ENCODE results near the gene HOATZ. TPM values are rescaled to one million over a fixed set of nuclear protein-coding genes. Genes with fewer than 3 reads are reported as not detected.

Gene HOATZ
- total and polyA plus RNA-seq, 2 of the 13 experiments (the other 11 are each of a cell fraction or from before 2014, with no cell fraction given) = not detected

- TF ChIP-seq, protein P1, sequence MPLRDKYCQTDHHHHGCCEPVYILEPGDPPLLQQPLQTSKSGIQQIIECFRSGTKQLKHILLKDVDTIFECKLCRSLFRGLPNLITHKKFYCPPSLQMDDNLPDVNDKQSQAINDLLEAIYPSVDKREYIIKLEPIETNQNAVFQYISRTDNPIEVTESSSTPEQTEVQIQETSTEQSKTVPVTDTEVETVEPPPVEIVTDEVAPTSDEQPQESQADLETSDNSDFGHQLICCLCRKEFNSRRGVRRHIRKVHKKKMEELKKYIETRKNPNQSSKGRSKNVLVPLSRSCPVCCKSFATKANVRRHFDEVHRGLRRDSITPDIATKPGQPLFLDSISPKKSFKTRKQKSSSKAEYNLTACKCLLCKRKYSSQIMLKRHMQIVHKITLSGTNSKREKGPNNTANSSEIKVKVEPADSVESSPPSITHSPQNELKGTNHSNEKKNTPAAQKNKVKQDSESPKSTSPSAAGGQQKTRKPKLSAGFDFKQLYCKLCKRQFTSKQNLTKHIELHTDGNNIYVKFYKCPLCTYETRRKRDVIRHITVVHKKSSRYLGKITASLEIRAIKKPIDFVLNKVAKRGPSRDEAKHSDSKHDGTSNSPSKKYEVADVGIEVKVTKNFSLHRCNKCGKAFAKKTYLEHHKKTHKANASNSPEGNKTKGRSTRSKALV (CRISPR knock-in tag; IDR thresholded peaks at IDR 0.05) = no peak
- no peak for TF ChIP-seq FOSL1 (CRISPR knock-in tag; IDR thresholded peaks at IDR 0.05; ENCODE audit: borderline replicate concordance)
Observed at GRCh38 chr11:111515591-111515990, 1.0 kb downstream of the HOATZ start (continued).

DNA sequence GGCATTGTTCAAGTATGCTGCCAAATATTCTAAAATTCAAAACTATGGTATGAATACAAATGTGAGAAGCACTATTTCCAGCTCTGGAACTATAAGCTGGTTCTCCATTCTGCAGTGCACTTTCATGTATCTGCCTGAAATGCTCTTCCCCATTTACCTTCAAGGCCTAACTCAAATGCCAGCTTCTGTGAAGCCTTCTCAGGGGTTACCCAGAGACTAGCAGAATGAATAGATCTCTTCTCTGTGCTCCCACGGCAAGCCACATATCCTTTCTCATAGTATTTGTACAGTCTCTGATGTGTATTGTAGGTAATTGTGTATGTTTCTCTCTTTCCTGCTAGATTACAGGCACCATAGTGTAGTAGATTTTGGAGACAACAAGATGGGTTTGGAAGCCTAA, 4.1 kb downstream of the HOATZ start:
- BruUV-seq (replicated peaks) = no TSS peak
- Histone ChIP-seq H3K79me2 (ENCODE audit: insufficient read depth, low read length) (no peaks in the 10 kb centered on the region), H2AFZ (ENCODE audit: low read length) (no peak overlapping the region), H3K27ac (ENCODE audit: extremely low read length, insufficient read depth, low read length) (no peak overlapping the region), H3K4me3 (replicated peaks in 1 of 3; ENCODE audit: insufficient read depth in 1 of 3, low read depth in 2 of 3, low read length in 3 of 3) (no peak overlapping the region), H3K9ac (ENCODE audit: insufficient read depth, low read depth, low read length) (no peak overlapping the region), H3K36me3 (replicated peaks in 1 of 2; ENCODE audit: control insufficient read depth in 1 of 2, insufficient read depth in 2 of 2, low read length in 2 of 2) (no peaks in the 10 kb centered on the region), H3K27me3 (ENCODE audit: control insufficient read depth in 1 of 2, insufficient read depth in 2 of 2, low read length in 2 of 2) (peaks cover 0 to 19% of the 10 kb centered on the region in 2 experiments; a peak in 1 of 5 replicates), H3K4me1 (ENCODE audit: insufficient read depth, low read length) (peaks cover 10% of the 10 kb centered on the region; the same call in 1 of the 2 replicates), H3K4me2 (ENCODE audit: low read depth, low read length) (no peak overlapping the region), H3K9me3 (ENCODE audit: low read length) (no peaks in the 10 kb centered on the region), H4K20me1 (ENCODE audit: insufficient read depth, low read length) (no peaks in the 10 kb centered on the region)
- WGBS (ENCODE audit: low lambda C conversion rate) = 0% methylated on average over 1 of the region's 1 CpG
- ChIA-PET POLR2A (no interaction called here), CTCF (ENCODE audit: low intra/inter-chr PET ratio, low total read pairs) (no interaction called here)
- TF ChIP-seq ZNF782 (CRISPR knock-in tag; IDR thresholded peaks at IDR 0.05; ENCODE audit: borderline replicate concordance) = no peak
- intact Hi-C loops (cut with micrococcal nuclease; ENCODE audit: unreplicated experiment) (no loop called here), in situ Hi-C loops (cut with HindIII; ENCODE audit: extremely low pct_ligation_motif_present, low pct_unique_long_range_greater_than_20kb) (no loop called here)
- no peak for FAIRE-seq
- ATAC-seq = no peak
- DNase-seq (ENCODE audit: low spot score) = no peak

GRCh38 chr11:111520560-111520959, 6.0 kb downstream of the HOATZ start:
- no peak overlapping the region for H3K4me2 ChIP-seq (ENCODE audit: low read depth, low read length)
- no peaks in the 10 kb centered on the region for H3K36me3 ChIP-seq (replicated peaks in 1 of 2; ENCODE audit: control insufficient read depth in 1 of 2, insufficient read depth in 2 of 2, low read length in 2 of 2)
- BruUV-seq (replicated peaks) = no TSS peak
- H3K27me3 ChIP-seq (ENCODE audit: control insufficient read depth in 1 of 2, insufficient read depth in 2 of 2, low read length in 2 of 2) = peaks cover 0 to 18% of the 10 kb centered on the region in 2 experiments; a peak in 1 of 5 replicates
- in situ Hi-C loops (cut with HindIII; ENCODE audit: extremely low pct_ligation_motif_present, low pct_unique_long_range_greater_than_20kb) = no loop called here
- no peak overlapping the region for H3K4me3 ChIP-seq (replicated peaks in 1 of 3; ENCODE audit: insufficient read depth in 1 of 3, low read depth in 2 of 3, low read length in 3 of 3)
- H4K20me1 ChIP-seq (ENCODE audit: insufficient read depth, low read length) = no peaks in the 10 kb centered on the region
- DNase-seq (ENCODE audit: low spot score) (no peak), FAIRE-seq (no peak), ATAC-seq (no peak)
- intact Hi-C loops (cut with micrococcal nuclease; ENCODE audit: unreplicated experiment) = no loop called here
- ChIA-PET POLR2A (no interaction called here), CTCF (ENCODE audit: low intra/inter-chr PET ratio, low total read pairs) (no interaction called here)
- WGBS (ENCODE audit: low lambda C conversion rate) = 85% methylated on average over 2 of the region's 2 CpGs
- H3K4me1 ChIP-seq (ENCODE audit: insufficient read depth, low read length) = peaks cover 2% of the 10 kb centered on the region; the same call in 1 of the 2 replicates
- no peaks in the 10 kb centered on the region for H3K79me2 ChIP-seq (ENCODE audit: insufficient read depth, low read length)
- TF ChIP-seq ZNF143 (CRISPR knock-in tag; IDR thresholded peaks at IDR 0.05) = no peak
- no peak for TF ChIP-seq ZBTB8A (CRISPR knock-in tag; IDR thresholded peaks at IDR 0.05; ENCODE audit: borderline replicate concordance, low read depth)
- TF ChIP-seq ARID2 (CRISPR knock-in tag; IDR thresholded peaks at IDR 0.05; ENCODE audit: borderline replicate concordance) = no peak
- TF ChIP-seq ZNF7 (CRISPR knock-in tag; IDR thresholded peaks at IDR 0.05) = no peak
- TF ChIP-seq KDM1A (CRISPR knock-in tag; IDR thresholded peaks at IDR 0.05) = no peak
- no peak for TF ChIP-seq NFYC (CRISPR knock-in tag; IDR thresholded peaks at IDR 0.05)
- no peak overlapping the region for H2AFZ ChIP-seq (ENCODE audit: low read length)
- no peaks in the 10 kb centered on the region for H3K9me3 ChIP-seq (ENCODE audit: low read length)
- no peak overlapping the region for H3K27ac ChIP-seq (ENCODE audit: extremely low read length, insufficient read depth, low read length)
- H3K9ac ChIP-seq (ENCODE audit: insufficient read depth, low read depth, low read length) = no peak overlapping the region
